Sigmoid colon (tissue), 7 donors: ENCODE measurements around the gene NUTF2. TPM values are rescaled to one million over a fixed set of nuclear protein-coding genes. Genes with fewer than 3 reads are reported as not detected.

Experiments used
- DNase-seq: peaks from one replicate; pipeline ENCODE4 v3.0.0-alpha.2; 2019
- H3K27ac ChIP-seq, 4 donors: fragments of 200-600 bp; sonication (generic); one replicate each; pipeline ENCODE4 v1.5.1; 2016 to 2019; ENCODE audit warnings: mild to moderate bottlenecking in 1 of 4
- H3K27me3 ChIP-seq, 3 donors: fragments of 200-600 bp; sonication (generic); one replicate each; pipeline ENCODE4 v1.5.1; 2019; ENCODE audit warnings: mild to moderate bottlenecking in 1 of 3
- H3K36me3 ChIP-seq, 4 donors: fragments of 200-600 bp; sonication (generic); one replicate each; pipeline ENCODE4 v1.5.1; 2016 to 2019
- H3K4me1 ChIP-seq, 4 donors: fragments of 200-600 bp; sonication (generic); one replicate each; pipeline ENCODE4 v1.5.1; 2017 to 2019
- H3K4me3 ChIP-seq, 4 donors: fragments of 200-600 bp; sonication (generic); one replicate each; pipeline ENCODE4 v1.5.1; 2017 to 2019; ENCODE audit warnings: mild to moderate bottlenecking in 2 of 4, moderate library complexity in 1 of 4
- H3K9me3 ChIP-seq, 4 donors: fragments of 200-600 bp in 3 of 4; sonication (generic) in 3 of 4; one replicate each; pipeline versions ENCODE4 v1.5.1 to v1.6.1; 2013 to 2019
- CTCF ChIP-seq, 4 experiments: fragments of 450-650 bp in 3 of 4; fragments of 200-600 bp in 1 of 4; IDR thresholded peaks; one replicate each; pipeline ENCODE4 v1.5.1; 2016 to 2019; ENCODE audit warnings: antibody characterized with exemption in 4 of 4, mild to moderate bottlenecking in 3 of 4, moderate library complexity in 2 of 4
- EP300 ChIP-seq, 4 donors: sonication (generic); formaldehyde crosslinking; IDR thresholded peaks; one replicate each; pipeline ENCODE4 v1.6.1; 2017; ENCODE audit warnings: antibody characterized with exemption in 4 of 4
- POLR2A ChIP-seq, 2 donors: fragments of 450-650 bp; IDR thresholded peaks; one replicate each; pipeline ENCODE4 v1.6.1; 2016; ENCODE audit warnings: antibody characterized with exemption in 2 of 2, mild to moderate bottlenecking in 2 of 2, moderate library complexity in 2 of 2
- POLR2AphosphoS5 ChIP-seq, 4 donors: sonication (generic); formaldehyde crosslinking; IDR thresholded peaks; one replicate each; pipeline ENCODE4 v1.6.1; 2017; ENCODE audit warnings: antibody characterized with exemption in 4 of 4
- WGBS, 2 donors: extraction: QIAGEN DNeasy Blood & Tissue Kit; methylation state at CpG; one replicate each; pipeline ENCODE4 v1.1.7; 2013; 5-methylcytosine and 5-hydroxymethylcytosine counted together
- intact Hi-C: fragments of 100-400 bp; cut with DNase I; formaldehyde crosslinking; loops from one replicate; pipeline ENCODE4 v1.15.1; 2023
- polyA plus RNA-seq, 3 donors: library from polyadenylated mRNA; stranded (reverse); fragments of 200-250 nt; gene quantifications; one replicate each; pipeline ENCODE4 v1.2.3, GENCODE V29; 2013
- total RNA-seq, 4 donors: library from RNA; depleted of rRNA; stranded (reverse); fragments of >200 nt; gene quantifications; one replicate each; pipeline ENCODE4 v1.1.0, GENCODE V29; 2016
- donor health status: healthy with polysubstance abuse.
- donor health status: Bipolar disorder and iron deficiency.
- donor health status: healthy.

Gene NUTF2
- total and polyA plus RNA-seq, 7 donors, result 50.8 to 115 (median 93.8) TPM

GRCh38 chr16:67877064-67877463, 30.3 kb downstream of the NUTF2 start:
- DNase-seq, result no peak
- intact Hi-C loops, result no loop called here
- Histone ChIP-seq H3K4me3 (no peak overlapping the region), H3K36me3 (peaks cover 52 to 63% (median 56%) of the 10 kb centered on the region in 4 donors), H3K27ac (no peak overlapping the region), H3K27me3 (no peaks in the 10 kb centered on the region), H3K4me1 (peaks cover 0 to 38% (median 33%) of the 10 kb centered on the region in 4 donors), H3K9me3 (no peaks in the 10 kb centered on the region)
- 96 to 97% methylated on average over 11 of the region's 11 CpGs for WGBS, 2 donors
- TF ChIP-seq CTCF (IDR thresholded peaks at IDR 0.05) (no peak), POLR2A (IDR thresholded peaks at IDR 0.05) (no peak), EP300 (IDR thresholded peaks at IDR 0.05) (no peak), POLR2AphosphoS5 (IDR thresholded peaks at IDR 0.05) (no peak)

- Histone ChIP-seq H3K4me1 (peaks cover 0 to 34% (median 28%) of the 10 kb centered on the region in 4 donors), H3K27ac (no peak overlapping the region), H3K4me3 (no peak overlapping the region), H3K27me3 (no peaks in the 10 kb centered on the region), H3K9me3 (no peaks in the 10 kb centered on the region), H3K36me3 (peaks cover 63 to 75% (median 68%) of the 10 kb centered on the region in 4 donors)
- TF ChIP-seq EP300 (IDR thresholded peaks at IDR 0.05), result no peak
- TF ChIP-seq CTCF (IDR thresholded peaks at IDR 0.05), result no peak
- TF ChIP-seq POLR2AphosphoS5 (IDR thresholded peaks at IDR 0.05), result no peak
- TF ChIP-seq POLR2A (IDR thresholded peaks at IDR 0.05), result no peak
- no peak for DNase-seq
- intact Hi-C loops, result no loop called here
- 94 to 95% methylated on average over 6 of the region's 6 CpGs for WGBS, 2 donors
Measured at GRCh38 chr16:67878232-67878631, 31.5 kb downstream of the NUTF2 start.

- no peak overlapping the region for H3K4me3 ChIP-seq
- no peaks in the 10 kb centered on the region for H3K27me3 ChIP-seq
- intact Hi-C loops, result no loop called here
- H3K4me1 ChIP-seq, result peaks cover 0 to 29% (median 24%) of the 10 kb centered on the region in 4 donors
- H3K27ac ChIP-seq, result no peak overlapping the region
- DNase-seq, result no peak
- no peaks in the 10 kb centered on the region for H3K9me3 ChIP-seq
- 95 to 97% methylated on average over 9 of the region's 9 CpGs for WGBS, 2 donors
- TF ChIP-seq CTCF (IDR thresholded peaks at IDR 0.05) (no peak), POLR2A (IDR thresholded peaks at IDR 0.05) (no peak)
- peaks cover 66 to 79% (median 73%) of the 10 kb centered on the region in 4 donors for H3K36me3 ChIP-seq
Measured at GRCh38 chr16:67878846-67879245, 32.1 kb downstream of the NUTF2 start.

- TF ChIP-seq POLR2AphosphoS5 (IDR thresholded peaks at IDR 0.05) (no peak), CTCF (IDR thresholded peaks at IDR 0.05) (no peak), POLR2A (IDR thresholded peaks at IDR 0.05) (no peak), EP300 (IDR thresholded peaks at IDR 0.05) (no peak)
- DNase-seq, result no peak
- Histone ChIP-seq H3K27ac (no peak overlapping the region), H3K4me1 (peaks cover 0 to 26% (median 22%) of the 10 kb centered on the region in 4 donors), H3K9me3 (no peaks in the 10 kb centered on the region), H3K4me3 (no peak overlapping the region), H3K27me3 (no peaks in the 10 kb centered on the region), H3K36me3 (peaks cover 66 to 81% (median 73%) of the 10 kb centered on the region in 4 donors)
- 94% methylated on average over 12 of the region's 12 CpGs for WGBS, 2 donors
- intact Hi-C loops, result no loop called here
Measured at GRCh38 chr16:67879462-67879861, 32.7 kb downstream of the NUTF2 start.

GRCh38 chr16:67879936-67880335, 33.2 kb downstream of the NUTF2 start:
- H3K36me3 ChIP-seq, result peaks cover 66 to 81% (median 73%) of the 10 kb centered on the region in 4 donors
- H3K4me3 ChIP-seq, result no peak overlapping the region
- 89 to 96% methylated on average over 5 of the region's 5 CpGs for WGBS, 2 donors
- H3K27me3 ChIP-seq, result no peaks in the 10 kb centered on the region
- H3K9me3 ChIP-seq, result no peaks in the 10 kb centered on the region
- no peak for TF ChIP-seq POLR2AphosphoS5 (IDR thresholded peaks at IDR 0.05)
- no peak for TF ChIP-seq EP300 (IDR thresholded peaks at IDR 0.05)
- no peak for TF ChIP-seq POLR2A (IDR thresholded peaks at IDR 0.05)
- no peak for TF ChIP-seq CTCF (IDR thresholded peaks at IDR 0.05)
- peaks cover 0 to 25% (median 21%) of the 10 kb centered on the region in 4 donors for H3K4me1 ChIP-seq
- no peak for DNase-seq
- intact Hi-C loops, result loop anchor here (5.0 kb wide), 1 partner anchor 162 kb away; no protein-coding TSS in a partner anchor
- no peak overlapping the region for H3K27ac ChIP-seq
